Measurements from ENCODE around the gene KDM1B.

Gene KDM1B

GRCh38 chr6:18117136-18117535, 38.1 kb upstream of the KDM1B start:
- no peak for TF ChIP-seq YY1 (IDR thresholded peaks at IDR 0.05; ENCODE audit: low read depth)
- no peak for TF ChIP-seq USF1 (IDR thresholded peaks at IDR 0.05)
- no peak for TF ChIP-seq TAF1 (IDR thresholded peaks at IDR 0.05; ENCODE audit: low read depth)
- no peak for TF ChIP-seq ZBTB7A (IDR thresholded peaks at IDR 0.05; ENCODE audit: low read depth)
- TF ChIP-seq EGR1 (IDR thresholded peaks at IDR 0.05), result no peak
- TF ChIP-seq CREB1 (IDR thresholded peaks at IDR 0.05; ENCODE audit: low read depth), result no peak
- no peak for TF ChIP-seq TEAD4 (IDR thresholded peaks at IDR 0.05)
- no peak for TF ChIP-seq TCF12 (IDR thresholded peaks at IDR 0.05; ENCODE audit: low read depth)
- TF ChIP-seq REST (IDR thresholded peaks at IDR 0.05; ENCODE audit: low read depth), result no peak
- no peak for TF ChIP-seq FOXM1 (IDR thresholded peaks at IDR 0.05; ENCODE audit: borderline replicate concordance, low read depth)
- TF ChIP-seq MAX (IDR thresholded peaks at IDR 0.05), result no peak
- no peak for TF ChIP-seq RAD21 (IDR thresholded peaks at IDR 0.05; ENCODE audit: low read depth)
- TF ChIP-seq NFIC (IDR thresholded peaks at IDR 0.05), result no peak
- TF ChIP-seq EP300 (IDR thresholded peaks at IDR 0.05; ENCODE audit: borderline replicate concordance), result no peak

- no peak for TF ChIP-seq USF1 (IDR thresholded peaks at IDR 0.05)
- TF ChIP-seq CREB1 (IDR thresholded peaks at IDR 0.05; ENCODE audit: low read depth), result no peak
- TF ChIP-seq EGR1 (IDR thresholded peaks at IDR 0.05), result no peak
- no peak for TF ChIP-seq MAX (IDR thresholded peaks at IDR 0.05)
- no peak for TF ChIP-seq EP300 (IDR thresholded peaks at IDR 0.05; ENCODE audit: borderline replicate concordance)
- no peak for TF ChIP-seq NFIC (IDR thresholded peaks at IDR 0.05)
- no peak for TF ChIP-seq TAF1 (IDR thresholded peaks at IDR 0.05; ENCODE audit: low read depth)
- no peak for TF ChIP-seq FOXM1 (IDR thresholded peaks at IDR 0.05; ENCODE audit: borderline replicate concordance, low read depth)
- no peak for TF ChIP-seq ZBTB7A (IDR thresholded peaks at IDR 0.05; ENCODE audit: low read depth)
- TF ChIP-seq CEBPB (IDR thresholded peaks at IDR 0.05), result no peak
- no peak for TF ChIP-seq RAD21 (IDR thresholded peaks at IDR 0.05; ENCODE audit: low read depth)
These were observed 36.9 kb upstream of the KDM1B start for GRCh38 chr6:18118330-18118729.

GRCh38 chr6:18119236-18119635, 36.0 kb upstream of the KDM1B start:
- no peak for TF ChIP-seq REST (IDR thresholded peaks at IDR 0.05; ENCODE audit: low read depth)
- no peak for TF ChIP-seq ZBTB7A (IDR thresholded peaks at IDR 0.05; ENCODE audit: low read depth)
- no peak for TF ChIP-seq EP300 (IDR thresholded peaks at IDR 0.05; ENCODE audit: borderline replicate concordance)
- no peak for TF ChIP-seq NFIC (IDR thresholded peaks at IDR 0.05)
- no peak for TF ChIP-seq YY1 (IDR thresholded peaks at IDR 0.05; ENCODE audit: low read depth)
- TF ChIP-seq EGR1 (IDR thresholded peaks at IDR 0.05), result no peak
- no peak for TF ChIP-seq TCF12 (IDR thresholded peaks at IDR 0.05; ENCODE audit: low read depth)
- TF ChIP-seq CEBPB (IDR thresholded peaks at IDR 0.05), result no peak
- TF ChIP-seq RAD21 (IDR thresholded peaks at IDR 0.05; ENCODE audit: low read depth), result no peak
- TF ChIP-seq CREB1 (IDR thresholded peaks at IDR 0.05; ENCODE audit: low read depth), result no peak
- TF ChIP-seq TAF1 (IDR thresholded peaks at IDR 0.05; ENCODE audit: low read depth), result no peak
- no peak for TF ChIP-seq TEAD4 (IDR thresholded peaks at IDR 0.05)
- no peak for TF ChIP-seq FOXM1 (IDR thresholded peaks at IDR 0.05; ENCODE audit: borderline replicate concordance, low read depth)

- TF ChIP-seq YY1 (IDR thresholded peaks at IDR 0.05; ENCODE audit: low read depth) (no peak), TCF12 (IDR thresholded peaks at IDR 0.05; ENCODE audit: low read depth) (no peak), RAD21 (IDR thresholded peaks at IDR 0.05; ENCODE audit: low read depth) (0 out of 2 replicates have a peak, but pooled peaks have one; percentile 15), NFIC (IDR thresholded peaks at IDR 0.05) (no peak)
These were observed 33.6 kb upstream of the KDM1B start for GRCh38 chr6:18121580-18122127.

GRCh38 chr6:18122128-18123093, 32.8 kb upstream of the KDM1B start, which contains the start of gene NHLRC1:
Gene NHLRC1 (minus strand): TSS chr6:18122677. CDS start chr6:18122606, 71 bp downstream.
- TF ChIP-seq USF1 (IDR thresholded peaks at IDR 0.05), result peak; percentile 92
- TF ChIP-seq RAD21 (IDR thresholded peaks at IDR 0.05; ENCODE audit: low read depth), result peak; percentile 88
- TF ChIP-seq MAX (IDR thresholded peaks at IDR 0.05), result peak; percentile 98
- TF ChIP-seq CREB1 (IDR thresholded peaks at IDR 0.05; ENCODE audit: low read depth), result 0 out of 2 replicates have a peak, but pooled peaks have one; percentile 18
- no peak for TF ChIP-seq TCF12 (IDR thresholded peaks at IDR 0.05; ENCODE audit: low read depth)
- TF ChIP-seq CEBPB (IDR thresholded peaks at IDR 0.05), result no peak
- TF ChIP-seq EP300 (IDR thresholded peaks at IDR 0.05; ENCODE audit: borderline replicate concordance), result no peak
- no peak for TF ChIP-seq TEAD4 (IDR thresholded peaks at IDR 0.05)
- TF ChIP-seq YY1 (IDR thresholded peaks at IDR 0.05; ENCODE audit: low read depth), result peak; percentile 83
- TF ChIP-seq FOXM1 (IDR thresholded peaks at IDR 0.05; ENCODE audit: borderline replicate concordance, low read depth), result no peak
- no peak for TF ChIP-seq REST (IDR thresholded peaks at IDR 0.05; ENCODE audit: low read depth)
- TF ChIP-seq EGR1 (IDR thresholded peaks at IDR 0.05), result no peak
- peak; percentile 32; the same call in 1 of the 2 replicates for TF ChIP-seq TAF1 (IDR thresholded peaks at IDR 0.05; ENCODE audit: low read depth)
- TF ChIP-seq NFIC (IDR thresholded peaks at IDR 0.05), result 0 out of 2 replicates have a peak, but pooled peaks have one; percentile 49
